GM12873 (cell line): ENCODE results near the gene EIPR1.

Experiments used
- CTCF ChIP-seq: IDR thresholded peaks from 2 replicates; pipeline ENCODE4 v1.5.1; 2012; ENCODE audit warnings: low read depth, mild to moderate bottlenecking, moderate library complexity, low read length, control low read depth; ENCODE audit not compliant: insufficient read depth; ENCODE audit errors: missing control alignments

EIPR1 gene

GRCh38 chr2:3326871-3327270 lies 50.7 kb downstream of the EIPR1 start:
- no peak for TF ChIP-seq CTCF

GRCh38 chr2:3326182-3326537 lies 51.5 kb downstream of the EIPR1 start:
- no peak for TF ChIP-seq CTCF

- TF ChIP-seq CTCF = no peak
Observed at GRCh38 chr2:3325458-3326181, 52.0 kb downstream of the EIPR1 start.

GRCh38 chr2:3324404-3325281 lies 53.0 kb downstream of the EIPR1 start:
- TF ChIP-seq CTCF = no peak

GRCh38 chr2:3324036-3324386 lies 53.6 kb downstream of the EIPR1 start:
- TF ChIP-seq CTCF = no peak

GRCh38 chr2:3323360-3324035 lies 54.1 kb downstream of the EIPR1 start:
- TF ChIP-seq CTCF = no peak
